ENCODE data around the gene GSTA2. TPM values are rescaled to one million over a fixed set of nuclear protein-coding genes. Genes with fewer than 3 reads are reported as not detected.

The GSTA2 gene
- total and polyA plus RNA-seq, 7 donors = not detected

- intact Hi-C loops (cut with DNase I) = no loop called here
- no peaks in the 10 kb centered on the region for H3K36me3 ChIP-seq
- no peak overlapping the region for H3K27ac ChIP-seq
- DNase-seq = no peak
- TF ChIP-seq POLR2A (IDR thresholded peaks at IDR 0.05) (no peak), POLR2AphosphoS5 (IDR thresholded peaks at IDR 0.05) (no peak), EP300 (IDR thresholded peaks at IDR 0.05) (no peak), CTCF (IDR thresholded peaks at IDR 0.05) (no peak)
- no peaks in the 10 kb centered on the region for H3K27me3 ChIP-seq
- H3K9me3 ChIP-seq = no peaks in the 10 kb centered on the region
- H3K4me1 ChIP-seq = no peaks in the 10 kb centered on the region
- 53 to 73% methylated on average over 4 of the region's 4 CpGs for WGBS, 2 donors
- no peak overlapping the region for H3K4me3 ChIP-seq
Measured at GRCh38 chr6:52746213-52746612, 17.1 kb downstream of the GSTA2 start.

DNA sequence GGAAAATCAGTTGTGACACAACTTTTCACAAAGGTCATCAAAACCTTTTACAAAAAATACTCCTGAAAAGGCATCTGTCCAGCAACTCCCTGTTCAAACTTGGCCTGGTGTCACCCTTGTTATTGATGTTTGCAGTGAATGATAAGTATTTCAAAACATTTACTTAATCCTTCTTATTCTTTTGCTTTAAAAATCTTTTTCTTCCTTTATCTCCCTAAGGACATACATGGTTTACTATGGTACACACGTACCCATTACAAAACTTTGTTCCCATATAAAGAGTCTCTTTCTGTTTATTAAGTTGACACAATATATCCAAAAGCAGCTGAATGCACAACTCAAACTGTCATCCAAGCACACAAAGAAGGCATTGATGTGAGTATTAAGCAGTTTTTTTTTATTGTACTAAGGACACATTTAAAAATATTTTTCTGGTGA lies 17.5 kb downstream of the GSTA2 start:
- WGBS, 2 donors = 24 to 54% methylated on average over 1 of the region's 1 CpG
- no peaks in the 10 kb centered on the region for H3K9me3 ChIP-seq
- no peak for DNase-seq
- intact Hi-C loops (cut with DNase I) = no loop called here
- no peaks in the 10 kb centered on the region for H3K36me3 ChIP-seq
- no peak overlapping the region for H3K4me3 ChIP-seq
- no peaks in the 10 kb centered on the region for H3K27me3 ChIP-seq
- no peak overlapping the region for H3K27ac ChIP-seq
- no peak for TF ChIP-seq CTCF (IDR thresholded peaks at IDR 0.05)
- no peak for TF ChIP-seq EP300 (IDR thresholded peaks at IDR 0.05)
- TF ChIP-seq POLR2A (IDR thresholded peaks at IDR 0.05) = no peak
- no peak for TF ChIP-seq POLR2AphosphoS5 (IDR thresholded peaks at IDR 0.05)
- no peaks in the 10 kb centered on the region for H3K4me1 ChIP-seq

DNA sequence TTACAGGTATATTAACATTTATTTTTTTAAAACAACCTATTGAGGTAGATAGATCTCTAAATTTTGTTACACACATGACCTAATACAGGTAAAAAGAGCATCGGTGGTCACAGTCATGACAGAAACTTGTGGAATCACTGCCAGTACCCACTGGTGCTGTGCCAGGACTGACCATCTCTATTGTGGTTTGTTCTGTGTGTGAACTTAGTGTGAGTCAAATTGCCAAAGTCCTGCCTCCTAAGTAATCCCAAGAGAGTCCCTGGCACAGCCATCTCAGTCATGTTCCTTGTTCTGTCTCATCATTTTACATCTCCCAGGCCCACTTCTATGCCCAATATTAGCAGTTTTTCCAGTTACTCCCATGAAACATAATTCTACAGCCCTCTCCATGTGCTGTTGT lies 21.4 kb downstream of the GSTA2 start:
- WGBS, 2 donors = 89 to 92% methylated on average over 1 of the region's 1 CpG
- H3K36me3 ChIP-seq = no peaks in the 10 kb centered on the region
- peaks cover 0 to 3% (median 0%) of the 10 kb centered on the region in 4 donors for H3K9me3 ChIP-seq

GRCh38 chr6:52739627-52740026 lies 23.6 kb downstream of the GSTA2 start:
- H3K36me3 ChIP-seq = no peaks in the 10 kb centered on the region
- peaks cover 0 to 3% (median 0%) of the 10 kb centered on the region in 4 donors for H3K9me3 ChIP-seq
- 94 to 95% methylated on average over 3 of the region's 3 CpGs for WGBS, 2 donors
- no peak for DNase-seq
- no peaks in the 10 kb centered on the region for H3K4me1 ChIP-seq
- intact Hi-C loops (cut with DNase I) = no loop called here
- H3K27ac ChIP-seq = no peak overlapping the region
- no peaks in the 10 kb centered on the region for H3K27me3 ChIP-seq
- TF ChIP-seq CTCF (IDR thresholded peaks at IDR 0.05) (no peak), POLR2AphosphoS5 (IDR thresholded peaks at IDR 0.05) (no peak), EP300 (IDR thresholded peaks at IDR 0.05) (no peak), POLR2A (IDR thresholded peaks at IDR 0.05) (no peak)
- no peak overlapping the region for H3K4me3 ChIP-seq

More for the DNA sequence above, 21.4 kb downstream of the GSTA2 start:
- intact Hi-C loops (cut with DNase I) = no loop called here
- no peak for DNase-seq
- Histone ChIP-seq H3K27ac (no peak overlapping the region), H3K27me3 (no peaks in the 10 kb centered on the region), H3K4me1 (no peaks in the 10 kb centered on the region), H3K4me3 (no peak overlapping the region)
- TF ChIP-seq EP300 (IDR thresholded peaks at IDR 0.05) (no peak), CTCF (IDR thresholded peaks at IDR 0.05) (no peak), POLR2A (IDR thresholded peaks at IDR 0.05) (no peak), POLR2AphosphoS5 (IDR thresholded peaks at IDR 0.05) (no peak)

DNA sequence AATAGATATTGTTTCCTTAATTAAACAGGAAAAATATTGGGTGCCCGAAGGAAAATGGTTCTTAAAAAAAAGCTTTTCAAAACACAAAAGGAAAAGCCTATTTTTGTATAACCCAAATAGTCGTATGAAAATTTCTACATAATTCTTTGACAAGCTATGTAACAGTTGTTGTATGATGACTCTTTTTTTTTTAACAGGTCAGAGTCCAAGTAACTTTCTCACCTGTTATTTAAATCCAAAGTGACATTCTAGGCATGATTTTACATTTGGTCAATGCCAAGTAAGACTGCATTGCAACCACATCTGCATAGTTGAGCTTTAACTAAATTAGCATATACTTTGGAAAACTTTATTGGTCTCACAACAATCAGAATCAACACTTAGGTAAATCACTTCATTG lies 24.1 kb downstream of the GSTA2 start:
- no peak for DNase-seq
- 18 to 74% methylated on average over 2 of the region's 2 CpGs for WGBS, 2 donors
- TF ChIP-seq POLR2A (IDR thresholded peaks at IDR 0.05) (no peak), CTCF (IDR thresholded peaks at IDR 0.05) (no peak), EP300 (IDR thresholded peaks at IDR 0.05) (no peak)

More for the DNA sequence above, 24.1 kb downstream of the GSTA2 start:
- no peak overlapping the region for H3K4me3 ChIP-seq
- no peaks in the 10 kb centered on the region for H3K4me1 ChIP-seq
- no peaks in the 10 kb centered on the region for H3K36me3 ChIP-seq
- H3K9me3 ChIP-seq = peaks cover 0 to 3% (median 0%) of the 10 kb centered on the region in 4 donors
- H3K27me3 ChIP-seq = no peaks in the 10 kb centered on the region
- H3K27ac ChIP-seq = no peak overlapping the region
- intact Hi-C loops (cut with DNase I) = no loop called here
